Measurements from ENCODE around the gene SAXO1. TPM values are rescaled to one million over a fixed set of nuclear protein-coding genes. Genes with fewer than 3 reads are reported as not detected.

SAXO1 gene
- total RNA-seq, 1 experiment from 2014 or later = not detected

- Histone ChIP-seq H2AFZ (no peak overlapping the region), H4K20me1 (ENCODE audit: insufficient read depth) (no peaks in the 10 kb centered on the region), H3K36me3 (ENCODE audit: low read depth) (no peaks in the 10 kb centered on the region), H3K4me1 (replicated peaks; ENCODE audit: insufficient read depth) (no peaks in the 10 kb centered on the region), H3K4me2 (no peak overlapping the region), H3K9me2 (ENCODE audit: insufficient read depth) (no peaks in the 10 kb centered on the region), H3K27me3 (ENCODE audit: insufficient read depth, low read depth) (peaks cover 9% of the 10 kb centered on the region; the same call in 1 of the 2 replicates), H3K4me3 (no peak overlapping the region), H3K27ac (no peak overlapping the region), H3K79me2 (ENCODE audit: low read depth) (no peaks in the 10 kb centered on the region), H3F3A (ENCODE audit: insufficient read depth, low read depth) (no peaks in the 10 kb centered on the region), H3K9me3 (ENCODE audit: insufficient read depth, low read depth) (no peaks in the 10 kb centered on the region)
- intact Hi-C loops (cut with micrococcal nuclease; ENCODE audit: unreplicated experiment) = no loop called here
- no peak for TF ChIP-seq EZH2 (IDR thresholded peaks at IDR 0.05; ENCODE audit: low read depth)
- TF ChIP-seq CTCF (conservative IDR thresholded peaks at IDR 0.05) = no peak
- no peak for DNase-seq
- ChIA-PET POLR2A (ENCODE audit: unreplicated experiment) (no interaction called here), CTCF (no interaction called here)
- no TSS peak for BruUV-seq (replicated peaks)
Measured at GRCh38 chr9:18923167-18923566, 109.8 kb downstream of the SAXO1 start.

GRCh38 chr9:18922161-18922885 lies 110.7 kb downstream of the SAXO1 start:
- BruUV-seq (replicated peaks) = no TSS peak
- no peaks in the 10 kb centered on the region for H3K36me3 ChIP-seq (ENCODE audit: low read depth)
- intact Hi-C loops (cut with micrococcal nuclease; ENCODE audit: unreplicated experiment) = no loop called here
- no peaks in the 10 kb centered on the region for H3F3A ChIP-seq (ENCODE audit: insufficient read depth, low read depth)
- TF ChIP-seq EZH2 (IDR thresholded peaks at IDR 0.05; ENCODE audit: low read depth) = no peak
- TF ChIP-seq CTCF (conservative IDR thresholded peaks at IDR 0.05) = no peak
- H3K9me2 ChIP-seq (ENCODE audit: insufficient read depth) = no peaks in the 10 kb centered on the region
- no peak overlapping the region for H3K4me3 ChIP-seq
- H3K4me2 ChIP-seq = no peak overlapping the region
- CTCF ChIA-PET = interaction anchor here (0.6 kb wide), 1 partner anchor 667 kb away, joined by 3 read pairs; no protein-coding TSS in a partner anchor
- H3K4me1 ChIP-seq (replicated peaks; ENCODE audit: insufficient read depth) = no peaks in the 10 kb centered on the region
- no peaks in the 10 kb centered on the region for H3K9me3 ChIP-seq (ENCODE audit: insufficient read depth, low read depth)
- DNase-seq = no peak
- POLR2A ChIA-PET (ENCODE audit: unreplicated experiment) = no interaction called here
- no peak overlapping the region for H3K27ac ChIP-seq
- no peaks in the 10 kb centered on the region for H4K20me1 ChIP-seq (ENCODE audit: insufficient read depth)
- no peaks in the 10 kb centered on the region for H3K79me2 ChIP-seq (ENCODE audit: low read depth)
- H2AFZ ChIP-seq = no peak overlapping the region
- peaks cover 7% of the 10 kb centered on the region; the same call in 1 of the 2 replicates for H3K27me3 ChIP-seq (ENCODE audit: insufficient read depth, low read depth)

GRCh38 chr9:18921366-18922075 lies 111.5 kb downstream of the SAXO1 start:
- DNase-seq = no peak
- no peaks in the 10 kb centered on the region for H3K9me3 ChIP-seq (ENCODE audit: insufficient read depth, low read depth)
- TF ChIP-seq EZH2 (IDR thresholded peaks at IDR 0.05; ENCODE audit: low read depth) (no peak), CTCF (conservative IDR thresholded peaks at IDR 0.05) (no peak)
- H3K36me3 ChIP-seq (ENCODE audit: low read depth) = no peaks in the 10 kb centered on the region
- H2AFZ ChIP-seq = no peak overlapping the region
- H3K79me2 ChIP-seq (ENCODE audit: low read depth) = no peaks in the 10 kb centered on the region
- no peaks in the 10 kb centered on the region for H3K9me2 ChIP-seq (ENCODE audit: insufficient read depth)
- H3K4me3 ChIP-seq = no peak overlapping the region
- H3K4me1 ChIP-seq (replicated peaks; ENCODE audit: insufficient read depth) = no peaks in the 10 kb centered on the region
- H4K20me1 ChIP-seq (ENCODE audit: insufficient read depth) = no peaks in the 10 kb centered on the region
- CTCF ChIA-PET = no interaction called here
- no peak overlapping the region for H3K4me2 ChIP-seq
- intact Hi-C loops (cut with micrococcal nuclease; ENCODE audit: unreplicated experiment) = no loop called here
- POLR2A ChIA-PET (ENCODE audit: unreplicated experiment) = no interaction called here
- no TSS peak for BruUV-seq (replicated peaks)
- peaks cover 6% of the 10 kb centered on the region; the same call in 1 of the 2 replicates for H3K27me3 ChIP-seq (ENCODE audit: insufficient read depth, low read depth)
- no peak overlapping the region for H3K27ac ChIP-seq
- no peaks in the 10 kb centered on the region for H3F3A ChIP-seq (ENCODE audit: insufficient read depth, low read depth)
